Measurements from ENCODE around the gene CHD6. TPM values are rescaled to one million over a fixed set of nuclear protein-coding genes. Genes with fewer than 3 reads are reported as not detected.

CHD6 gene
- total RNA-seq, 5 donors from 2014 or later (not counting 1 experiment from before 2014, with no cell fraction given), result 68.4 to 105 (median 74.9) TPM

DNA sequence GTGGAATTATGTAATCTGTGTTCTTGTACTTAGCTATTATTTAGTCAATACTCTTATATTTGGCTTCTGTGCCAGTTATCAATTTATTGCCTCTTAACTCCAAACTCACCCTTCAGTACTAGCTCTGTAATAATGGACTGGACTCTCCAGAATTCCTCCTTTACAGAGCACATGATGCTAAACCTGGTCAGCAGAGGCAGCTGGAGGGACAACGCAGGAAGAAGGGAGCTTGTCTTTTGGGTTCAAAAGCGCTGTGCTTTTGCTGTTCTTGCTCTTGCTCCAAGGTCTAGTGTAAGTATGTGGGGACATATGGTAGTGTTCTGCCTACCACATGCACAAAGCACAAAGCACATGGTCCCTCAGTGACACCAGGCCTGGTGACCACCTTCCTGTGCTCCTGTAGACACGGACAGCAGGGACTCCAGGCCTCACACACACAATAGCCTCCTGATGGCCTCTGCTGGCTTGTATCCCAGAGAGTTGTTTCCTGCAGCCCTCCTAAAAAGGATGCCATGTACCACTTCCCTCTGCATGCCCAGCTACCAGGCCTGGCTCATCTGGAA is 46.1 kb downstream of the CHD6 start:
- WGBS (ENCODE audit: insufficient coverage), result 100% methylated on average over 1 of the region's 3 CpGs
- peaks cover 0 to 8% (median 6%) of the 10 kb centered on the region in 3 donors for H3K9me3 Mint-ChIP-seq
- Histone ChIP-seq H3K4me3 (ENCODE audit: control insufficient read depth in 1 of 2, extremely low read depth in 1 of 2, low read length in 1 of 2) (no peak overlapping the region), H3K9me3 (peaks cover 3% of the 10 kb centered on the region), H3K36me3 (ENCODE audit: control insufficient read depth in 2 of 2, extremely low read depth in 1 of 2, insufficient read depth in 1 of 2, low read length in 1 of 2) (peaks cover 0 to 6% of the 10 kb centered on the region in 2 donors), H3K27ac (ENCODE audit: low read length) (no peak overlapping the region), H3K27me3 (replicated peaks in 1 of 2; ENCODE audit: control insufficient read depth in 2 of 2, extremely low read depth in 1 of 2, insufficient read depth in 2 of 2, low read length in 1 of 2) (no peaks in the 10 kb centered on the region), H3K4me1 (ENCODE audit: control insufficient read depth in 1 of 2, extremely low read depth in 1 of 2, insufficient read depth in 2 of 2, low read length in 2 of 2) (peaks cover 8 to 21% of the 10 kb centered on the region in 2 experiments)
- no peaks in the 10 kb centered on the region for H3K27me3 Mint-ChIP-seq
- ATAC-seq (replicated peaks in 1 of 4), result no peak
- H3K4me1 Mint-ChIP-seq, result peaks cover 78 to 84% (median 80%) of the 10 kb centered on the region in 3 donors
- DNase-seq, result no peak
- ChIA-PET CTCF (no interaction called here), POLR2A (interaction anchor here in 1 of 2 donors (0.5 kb wide), 1 partner anchor 21 kb away, joined by 5 read pairs; no protein-coding TSS in a partner anchor)
- no peak overlapping the region for H3K27ac Mint-ChIP-seq
- peaks cover 16% of the 10 kb centered on the region for H3K36me3 Mint-ChIP-seq
- no peak overlapping the region for H3K4me3 Mint-ChIP-seq

DNA sequence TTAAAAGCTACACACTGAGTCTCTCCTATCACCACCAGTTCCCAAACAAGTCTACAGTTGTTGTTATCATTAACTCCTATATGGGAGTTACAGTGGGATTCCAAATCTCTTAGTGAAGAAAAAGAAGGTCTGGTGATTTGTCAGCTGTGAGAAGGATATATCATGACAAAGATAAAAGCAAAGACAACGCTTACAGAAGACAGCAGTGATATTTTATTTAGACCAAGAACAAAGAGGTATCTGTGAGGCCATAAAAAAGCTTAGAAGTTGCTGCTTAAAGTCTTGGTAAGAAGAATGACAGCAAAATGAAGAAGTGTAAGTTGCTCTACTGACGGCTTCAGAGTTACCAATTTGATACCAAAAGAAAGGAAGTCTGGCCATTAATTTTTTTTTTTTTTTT is 47.2 kb downstream of the CHD6 start:
- H3K27me3 Mint-ChIP-seq, result no peaks in the 10 kb centered on the region
- H3K4me1 Mint-ChIP-seq, result peaks cover 79 to 81% (median 79%) of the 10 kb centered on the region in 3 donors
- no peak overlapping the region for H3K27ac Mint-ChIP-seq
- ATAC-seq (replicated peaks in 1 of 4) (no peak), DNase-seq (no peak)
- no peak overlapping the region for H3K4me3 Mint-ChIP-seq
- H3K9me3 Mint-ChIP-seq, result peaks cover 0 to 8% (median 6%) of the 10 kb centered on the region in 3 donors
- peaks cover 0 to 6% of the 10 kb centered on the region in 2 donors for H3K36me3 ChIP-seq (ENCODE audit: control insufficient read depth in 2 of 2, extremely low read depth in 1 of 2, insufficient read depth in 1 of 2, low read length in 1 of 2)
- POLR2A ChIA-PET, result interaction anchor here in 1 of 2 donors (0.7 kb wide), 1 partner anchor 12 kb away, joined by 4 read pairs; no protein-coding TSS in a partner anchor
- 83% methylated on average over 2 of the region's 2 CpGs for WGBS (ENCODE audit: insufficient coverage)
- H3K4me1 ChIP-seq (ENCODE audit: control insufficient read depth in 1 of 2, extremely low read depth in 1 of 2, insufficient read depth in 2 of 2, low read length in 2 of 2), result peaks cover 7 to 21% of the 10 kb centered on the region in 2 experiments
- H3K9me3 ChIP-seq, result peaks cover 3% of the 10 kb centered on the region
- CTCF ChIA-PET, result interaction anchor here in 1 of 2 donors (0.7 kb wide), 1 partner anchor 17 kb away, joined by 3 read pairs; no protein-coding TSS in a partner anchor
- peaks cover 22% of the 10 kb centered on the region for H3K36me3 Mint-ChIP-seq
- H3K27ac ChIP-seq (ENCODE audit: low read length), result no peak overlapping the region
- H3K27me3 ChIP-seq (replicated peaks in 1 of 2; ENCODE audit: control insufficient read depth in 2 of 2, extremely low read depth in 1 of 2, insufficient read depth in 2 of 2, low read length in 1 of 2), result no peaks in the 10 kb centered on the region
- no peak overlapping the region for H3K4me3 ChIP-seq (ENCODE audit: control insufficient read depth in 1 of 2, extremely low read depth in 1 of 2, low read length in 1 of 2)

DNA sequence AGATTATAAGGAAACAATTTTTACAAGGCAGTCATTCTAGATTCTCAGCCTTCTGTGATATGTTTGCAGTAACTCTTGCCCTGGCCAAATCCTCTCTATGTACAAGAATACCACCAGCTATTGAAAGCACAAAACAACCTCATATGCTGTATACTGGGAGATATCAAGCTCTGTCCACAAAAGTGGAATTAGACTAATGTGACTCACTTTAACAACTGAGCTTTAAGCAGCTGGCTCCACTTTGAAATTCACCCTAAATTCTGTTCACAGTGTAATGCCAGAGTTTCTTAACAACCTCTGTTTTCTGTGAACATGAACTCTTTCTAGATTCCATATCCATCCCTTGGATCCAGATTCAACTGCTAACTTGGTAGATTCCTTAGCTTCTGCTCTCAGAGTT is 47.6 kb downstream of the CHD6 start:
- H3K4me1 Mint-ChIP-seq, result peaks cover 80 to 84% (median 82%) of the 10 kb centered on the region in 3 donors

DNA sequence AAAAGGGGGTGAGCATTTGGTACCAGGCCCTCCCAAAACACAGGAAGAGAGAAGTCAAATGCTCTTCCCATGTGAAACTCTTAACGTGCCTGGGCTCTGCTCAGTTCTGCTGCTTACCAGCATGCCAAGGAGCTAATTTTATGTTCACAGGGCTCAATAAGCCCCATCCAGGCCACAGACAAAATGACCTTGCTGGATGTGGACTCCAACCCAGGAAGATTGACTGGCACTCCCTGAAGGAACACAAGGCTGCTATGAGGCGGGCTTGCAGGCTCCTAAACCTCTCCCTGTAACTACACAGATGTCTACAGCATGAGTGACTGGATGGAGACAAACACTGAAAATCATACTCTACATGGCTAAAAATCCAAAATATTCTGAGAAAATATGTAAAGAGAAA is 50.6 kb downstream of the CHD6 start:
- no peak overlapping the region for H3K4me3 Mint-ChIP-seq
- no CpG with 5 or more reads among the region's 2 CpGs for WGBS (ENCODE audit: insufficient coverage)
- H3K4me1 ChIP-seq (ENCODE audit: control insufficient read depth in 1 of 2, extremely low read depth in 1 of 2, insufficient read depth in 2 of 2, low read length in 2 of 2), result peaks cover 2 to 14% of the 10 kb centered on the region in 2 experiments

More for the DNA sequence above, 47.6 kb downstream of the CHD6 start:
- DNase-seq (no peak), ATAC-seq (replicated peaks in 1 of 4) (no peak)
- H3K27me3 Mint-ChIP-seq, result no peaks in the 10 kb centered on the region
- Histone ChIP-seq H3K4me3 (ENCODE audit: control insufficient read depth in 1 of 2, extremely low read depth in 1 of 2, low read length in 1 of 2) (no peak overlapping the region), H3K27me3 (replicated peaks in 1 of 2; ENCODE audit: control insufficient read depth in 2 of 2, extremely low read depth in 1 of 2, insufficient read depth in 2 of 2, low read length in 1 of 2) (no peaks in the 10 kb centered on the region), H3K4me1 (ENCODE audit: control insufficient read depth in 1 of 2, extremely low read depth in 1 of 2, insufficient read depth in 2 of 2, low read length in 2 of 2) (peaks cover 7 to 21% of the 10 kb centered on the region in 2 experiments), H3K36me3 (ENCODE audit: control insufficient read depth in 2 of 2, extremely low read depth in 1 of 2, insufficient read depth in 1 of 2, low read length in 1 of 2) (peaks cover 0 to 6% of the 10 kb centered on the region in 2 donors), H3K9me3 (no peaks in the 10 kb centered on the region), H3K27ac (ENCODE audit: low read length) (no peak overlapping the region)
- no peak overlapping the region for H3K27ac Mint-ChIP-seq
- peaks cover 0 to 6% (median 5%) of the 10 kb centered on the region in 3 donors for H3K9me3 Mint-ChIP-seq
- ChIA-PET POLR2A (interaction anchor here in 1 of 2 donors (0.7 kb wide), 1 partner anchor 13 kb away, joined by 4 read pairs; no protein-coding TSS in a partner anchor), CTCF (interaction anchor here in 1 of 2 donors (0.7 kb wide), 1 partner anchor 17 kb away, joined by 3 read pairs; no protein-coding TSS in a partner anchor)
- no peak overlapping the region for H3K4me3 Mint-ChIP-seq
- peaks cover 25% of the 10 kb centered on the region for H3K36me3 Mint-ChIP-seq

DNA sequence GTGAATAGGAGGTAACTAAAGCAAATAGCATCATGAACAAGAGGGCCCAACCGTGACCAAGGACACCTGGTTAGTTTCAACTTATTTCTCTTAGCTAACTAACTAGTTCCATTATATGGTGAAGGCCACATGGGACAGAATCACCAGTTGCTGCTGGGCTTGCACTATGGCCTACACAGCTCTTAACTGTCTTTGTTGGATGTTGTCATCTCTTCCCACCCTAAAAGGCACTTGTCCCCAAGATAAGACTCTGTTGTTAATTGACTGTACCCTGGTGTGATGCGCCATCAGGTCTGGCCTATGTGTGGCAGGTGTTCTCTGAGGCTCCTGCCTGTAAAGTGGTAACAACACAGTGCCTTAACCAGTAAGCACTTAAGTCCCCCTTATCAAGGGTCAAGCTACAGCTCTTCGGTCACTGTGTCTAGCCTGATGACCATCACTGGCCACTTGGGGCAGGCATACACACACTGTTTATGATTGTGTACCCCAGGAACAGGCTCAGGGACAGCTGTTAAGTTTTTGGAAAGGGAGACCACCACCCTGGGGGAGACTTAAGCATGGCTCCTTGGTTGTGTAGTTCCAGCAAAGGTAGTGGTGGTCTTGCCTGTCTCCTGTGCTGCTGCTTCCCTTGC is 51.2 kb downstream of the CHD6 start:
- peaks cover 0 to 8% of the 10 kb centered on the region in 2 experiments for H3K4me1 ChIP-seq (ENCODE audit: control insufficient read depth in 1 of 2, extremely low read depth in 1 of 2, insufficient read depth in 2 of 2, low read length in 2 of 2)
- H3K36me3 Mint-ChIP-seq, result peaks cover 30% of the 10 kb centered on the region
- H3K4me1 Mint-ChIP-seq, result peaks cover 79 to 88% (median 85%) of the 10 kb centered on the region in 3 donors
- DNase-seq, result no peak
- H3K27ac Mint-ChIP-seq, result no peak overlapping the region
- WGBS (ENCODE audit: insufficient coverage), result 100% methylated on average over 1 of the region's 3 CpGs
- ChIA-PET CTCF (no interaction called here), POLR2A (no interaction called here)
- no peak overlapping the region for H3K4me3 Mint-ChIP-seq
- H3K9me3 Mint-ChIP-seq, result no peaks in the 10 kb centered on the region
- H3K27ac ChIP-seq (ENCODE audit: low read length), result no peak overlapping the region
- no peaks in the 10 kb centered on the region for H3K27me3 Mint-ChIP-seq
- H3K27me3 ChIP-seq (replicated peaks in 1 of 2; ENCODE audit: control insufficient read depth in 2 of 2, extremely low read depth in 1 of 2, insufficient read depth in 2 of 2, low read length in 1 of 2), result no peaks in the 10 kb centered on the region
- H3K4me3 ChIP-seq (ENCODE audit: control insufficient read depth in 1 of 2, extremely low read depth in 1 of 2, low read length in 1 of 2), result no peak overlapping the region
- H3K36me3 ChIP-seq (ENCODE audit: control insufficient read depth in 2 of 2, extremely low read depth in 1 of 2, insufficient read depth in 1 of 2, low read length in 1 of 2), result peaks cover 0 to 6% of the 10 kb centered on the region in 2 donors
- no peak for ATAC-seq (replicated peaks in 1 of 4)
- no peaks in the 10 kb centered on the region for H3K9me3 ChIP-seq

More for the DNA sequence above, 50.6 kb downstream of the CHD6 start:
- Mint-ChIP-seq H3K9me3 (no peaks in the 10 kb centered on the region), H3K36me3 (peaks cover 30% of the 10 kb centered on the region), H3K27me3 (no peaks in the 10 kb centered on the region), H3K27ac (no peak overlapping the region), H3K4me1 (peaks cover 79 to 89% (median 85%) of the 10 kb centered on the region in 3 donors)
- POLR2A ChIA-PET, result no interaction called here
- no peak overlapping the region for H3K4me3 ChIP-seq (ENCODE audit: control insufficient read depth in 1 of 2, extremely low read depth in 1 of 2, low read length in 1 of 2)
- peaks cover 0 to 6% of the 10 kb centered on the region in 2 donors for H3K36me3 ChIP-seq (ENCODE audit: control insufficient read depth in 2 of 2, extremely low read depth in 1 of 2, insufficient read depth in 1 of 2, low read length in 1 of 2)
- DNase-seq (no peak), ATAC-seq (replicated peaks in 1 of 4) (no peak)
- no peak overlapping the region for H3K27ac ChIP-seq (ENCODE audit: low read length)
- H3K9me3 ChIP-seq, result no peaks in the 10 kb centered on the region
- no peaks in the 10 kb centered on the region for H3K27me3 ChIP-seq (replicated peaks in 1 of 2; ENCODE audit: control insufficient read depth in 2 of 2, extremely low read depth in 1 of 2, insufficient read depth in 2 of 2, low read length in 1 of 2)
- CTCF ChIA-PET, result no interaction called here

DNA sequence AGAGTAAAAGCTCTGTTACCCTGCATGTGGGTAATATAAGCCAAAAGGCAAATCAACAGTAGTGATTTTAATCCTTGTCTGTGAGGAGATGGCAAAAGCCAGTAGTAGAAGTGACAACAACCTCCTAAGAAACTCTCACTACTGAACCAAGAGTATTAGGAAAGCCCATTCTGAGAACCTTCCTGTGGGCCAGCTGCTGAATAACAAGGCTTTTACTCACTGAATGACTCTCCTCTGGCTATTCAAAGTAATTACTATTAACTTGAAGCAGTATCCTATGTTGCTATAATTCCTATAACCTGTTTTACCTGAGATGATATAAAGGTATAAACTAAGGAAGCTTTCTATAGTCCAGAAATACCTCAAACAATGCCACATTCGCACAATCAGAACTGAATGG is 55.1 kb downstream of the CHD6 start:
- Histone ChIP-seq H3K36me3 (ENCODE audit: control insufficient read depth in 2 of 2, extremely low read depth in 1 of 2, insufficient read depth in 1 of 2, low read length in 1 of 2) (peaks cover 0 to 6% of the 10 kb centered on the region in 2 donors), H3K4me3 (ENCODE audit: control insufficient read depth in 1 of 2, extremely low read depth in 1 of 2, low read length in 1 of 2) (no peak overlapping the region), H3K4me1 (ENCODE audit: control insufficient read depth in 1 of 2, extremely low read depth in 1 of 2, insufficient read depth in 2 of 2, low read length in 2 of 2) (peaks cover 0 to 11% of the 10 kb centered on the region in 2 experiments), H3K27me3 (replicated peaks in 1 of 2; ENCODE audit: control insufficient read depth in 2 of 2, extremely low read depth in 1 of 2, insufficient read depth in 2 of 2, low read length in 1 of 2) (no peaks in the 10 kb centered on the region), H3K27ac (ENCODE audit: low read length) (no peak overlapping the region), H3K9me3 (no peaks in the 10 kb centered on the region)
- CTCF ChIA-PET, result no interaction called here
- no peak overlapping the region for H3K4me3 Mint-ChIP-seq
- POLR2A ChIA-PET, result no interaction called here
- ATAC-seq (replicated peaks in 1 of 4) (no peak), DNase-seq (no peak)
- no CpG with 5 or more reads among the region's 1 CpG for WGBS (ENCODE audit: insufficient coverage)
- peaks cover 86 to 92% (median 91%) of the 10 kb centered on the region in 3 donors for H3K4me1 Mint-ChIP-seq
- peaks cover 0 to 7% (median 0%) of the 10 kb centered on the region in 3 donors for H3K9me3 Mint-ChIP-seq
- no peaks in the 10 kb centered on the region for H3K27me3 Mint-ChIP-seq
- H3K27ac Mint-ChIP-seq, result no peak overlapping the region
- H3K36me3 Mint-ChIP-seq, result peaks cover 56% of the 10 kb centered on the region

Measured in T-cell (primary cell).